ENCODE results near the gene PABPN1L.

- no peak for TF ChIP-seq CTCF (conservative IDR thresholded peaks at IDR 0.05; ENCODE audit: low read depth in 2 of 2)
- TF ChIP-seq ETS1 (IDR thresholded peaks at IDR 0.05) = no peak
- TF ChIP-seq CREB1 (CRISPR knock-in tag; IDR thresholded peaks at IDR 0.05; ENCODE audit: low read depth) = no peak
- TF ChIP-seq EZH2 (IDR thresholded peaks at IDR 0.05; ENCODE audit: low read depth, unreplicated experiment) = no peak
- no peak for TF ChIP-seq JUNB (IDR thresholded peaks at IDR 0.05; ENCODE audit: unreplicated experiment)
- no peak for TF ChIP-seq EZH2phosphoT487 (IDR thresholded peaks at IDR 0.05; ENCODE audit: unreplicated experiment)
Measured at GRCh38 chr16:88883946-88884345, 17.5 kb upstream of the PABPN1L start.

Data from GM23338 (cell line).